ENCODE measurements around the gene GALNT18.

DNA sequence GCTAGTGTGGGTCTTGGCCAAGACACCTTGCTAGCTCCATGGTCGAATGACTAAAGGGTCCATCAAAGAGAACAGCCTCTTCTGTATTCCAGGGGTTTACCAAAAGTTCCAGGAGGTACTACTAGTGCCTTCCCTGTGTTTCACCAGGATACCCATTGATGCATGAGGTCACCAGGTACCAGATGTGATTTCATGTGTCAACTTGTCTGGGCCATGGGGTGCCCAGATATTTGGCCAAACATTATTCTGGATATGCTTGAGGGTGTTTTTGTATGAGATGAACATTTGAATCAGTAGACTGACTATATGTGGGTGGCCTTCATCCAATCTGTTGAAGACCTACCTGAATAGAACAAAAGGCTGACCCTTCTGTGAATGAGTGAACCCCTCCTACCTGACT lies 92.8 kb downstream of the GALNT18 start:
- TF ChIP-seq, protein P1, sequence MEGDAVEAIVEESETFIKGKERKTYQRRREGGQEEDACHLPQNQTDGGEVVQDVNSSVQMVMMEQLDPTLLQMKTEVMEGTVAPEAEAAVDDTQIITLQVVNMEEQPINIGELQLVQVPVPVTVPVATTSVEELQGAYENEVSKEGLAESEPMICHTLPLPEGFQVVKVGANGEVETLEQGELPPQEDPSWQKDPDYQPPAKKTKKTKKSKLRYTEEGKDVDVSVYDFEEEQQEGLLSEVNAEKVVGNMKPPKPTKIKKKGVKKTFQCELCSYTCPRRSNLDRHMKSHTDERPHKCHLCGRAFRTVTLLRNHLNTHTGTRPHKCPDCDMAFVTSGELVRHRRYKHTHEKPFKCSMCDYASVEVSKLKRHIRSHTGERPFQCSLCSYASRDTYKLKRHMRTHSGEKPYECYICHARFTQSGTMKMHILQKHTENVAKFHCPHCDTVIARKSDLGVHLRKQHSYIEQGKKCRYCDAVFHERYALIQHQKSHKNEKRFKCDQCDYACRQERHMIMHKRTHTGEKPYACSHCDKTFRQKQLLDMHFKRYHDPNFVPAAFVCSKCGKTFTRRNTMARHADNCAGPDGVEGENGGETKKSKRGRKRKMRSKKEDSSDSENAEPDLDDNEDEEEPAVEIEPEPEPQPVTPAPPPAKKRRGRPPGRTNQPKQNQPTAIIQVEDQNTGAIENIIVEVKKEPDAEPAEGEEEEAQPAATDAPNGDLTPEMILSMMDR (optimal IDR thresholded peaks at IDR 0.05 in 1 of 3, IDR thresholded peaks at IDR 0.05 in 1 of 3, conservative IDR thresholded peaks at IDR 0.05 in 1 of 3; ENCODE audit: extremely low read depth in 1 of 3, insufficient read depth in 2 of 3, low read length in 3 of 3): no peak
- no peak for TF ChIP-seq EZH2 (IDR thresholded peaks at IDR 0.05; ENCODE audit: low read length)

Data from keratinocyte (primary cell).